Endothelial cell of umbilical vein (primary cell): ENCODE measurements around the gene RNF217. TPM values are rescaled to one million over a fixed set of nuclear protein-coding genes. Genes with fewer than 3 reads are reported as not detected.

Experiments used
- BruUV-seq: library from RNA; stranded (reverse); fragments of 400-500 nt; replicated peaks from 2 replicates; lab custom pipeline; 2021; lab: Mats Ljungman, UMichigan
- CTCF ChIA-PET: fragments of 300-600, 350-600 bp; sonication (Branson Sonifier 250); formaldehyde crosslinking; loops from one replicate; lab custom pipeline; 2021; ENCODE audit warnings: antibody characterized with exemption, inconsistent platforms; lab: Charles Lee
- POLR2A ChIA-PET: fragments of 300-600, 350-600 bp; sonication (Branson Sonifier 250); formaldehyde crosslinking; loops from one replicate; lab custom pipeline; 2021; ENCODE audit warnings: antibody characterized with exemption, inconsistent platforms; lab: Charles Lee
- DNase-seq: peaks from one replicate; pipeline ENCODE4 v3.0.0-alpha.2; 2011; ENCODE audit warnings: low read depth, low spot score
- FAIRE-seq: peaks from 2 replicates; lab custom pipeline; 2011; peaks lifted over from hg19 to GRCh38; lab: Jason Lieb, UNC
- H2AFZ ChIP-seq: 2 replicates; pipeline ENCODE4 v1.6.0; 2012; ENCODE audit warnings: low read depth, low read length, control low read depth, inconsistent platforms
- H3K27ac ChIP-seq: 2 replicates; pipeline ENCODE4 v1.5.1; 2011; ENCODE audit warnings: low read depth, mild to moderate bottlenecking, control low read depth, low read length, moderate library complexity; ENCODE audit not compliant: insufficient read depth
- H3K27me3 ChIP-seq, 2 experiments: 2 replicates each; pipeline versions ENCODE4 v1.6.0 to v1.6.1; 2011; ENCODE audit warnings: low read length in 2 of 2, mixed read lengths in 1 of 2; ENCODE audit not compliant: control insufficient read depth in 2 of 2, insufficient read depth in 2 of 2
- H3K36me3 ChIP-seq, 2 experiments: 2 replicates in 1 of 2; 3 replicates in 1 of 2; pipeline ENCODE4 v1.5.1; 2011; ENCODE audit warnings: low read length in 2 of 2, mild to moderate bottlenecking in 1 of 2, moderate library complexity in 1 of 2; ENCODE audit not compliant: control insufficient read depth in 2 of 2, insufficient read depth in 2 of 2; ENCODE audit errors: extremely low read depth in 1 of 2
- H3K4me1 ChIP-seq: 3 replicates; pipeline ENCODE4 v1.5.1; 2011; ENCODE audit warnings: mild to moderate bottlenecking, low read length; ENCODE audit not compliant: control insufficient read depth, insufficient read depth; ENCODE audit errors: extremely low read depth
- H3K4me2 ChIP-seq: 2 replicates; pipeline ENCODE4 v1.6.1; 2011; ENCODE audit warnings: low read length, control low read depth, mixed read lengths; ENCODE audit not compliant: insufficient read depth
- H3K4me3 ChIP-seq, 3 experiments: fragments of 200-600 bp in 1 of 3; sonication (generic), shearing (Covaris generic) in 1 of 3; replicated peaks in 1 of 3; 2 replicates each; pipeline ENCODE4 v1.5.1; 2011 to 2016; ENCODE audit warnings: control low read depth in 3 of 3, low read length in 3 of 3, mild to moderate bottlenecking in 2 of 3, inconsistent platforms in 1 of 3, low read depth in 1 of 3, moderate library complexity in 1 of 3; ENCODE audit not compliant: insufficient read depth in 1 of 3
- H3K79me2 ChIP-seq: 2 replicates; pipeline ENCODE4 v1.6.0; 2012; ENCODE audit warnings: low read length, inconsistent platforms; ENCODE audit not compliant: control insufficient read depth, insufficient read depth
- H3K9ac ChIP-seq: replicated peaks from 2 replicates; pipeline ENCODE3; 2011; ENCODE audit warnings: low read length, control low read depth; ENCODE audit not compliant: insufficient read depth; ENCODE audit errors: extremely low read depth
- H3K9me1 ChIP-seq: replicated peaks from 3 replicates; pipeline ENCODE4 v1.6.0; 2011; ENCODE audit warnings: mild to moderate bottlenecking, low read length; ENCODE audit not compliant: control insufficient read depth, insufficient read depth; ENCODE audit errors: extremely low read depth
- H3K9me3 ChIP-seq: replicated peaks from 2 replicates; pipeline ENCODE4 v1.5.1; 2012; ENCODE audit warnings: low read length, inconsistent platforms; ENCODE audit not compliant: control insufficient read depth, insufficient read depth
- H4K20me1 ChIP-seq: replicated peaks from 2 replicates; pipeline ENCODE3; 2011; ENCODE audit warnings: mild to moderate bottlenecking, low read length; ENCODE audit not compliant: control insufficient read depth, insufficient read depth; ENCODE audit errors: extremely low read depth
- EZH2 ChIP-seq: IDR thresholded peaks from 2 replicates; pipeline ENCODE4 v1.6.1; 2012; ENCODE audit warnings: borderline replicate concordance, low read depth, mild to moderate bottlenecking, moderate library complexity, low read length, inconsistent platforms; ENCODE audit not compliant: severe bottlenecking
- FOS ChIP-seq: IDR thresholded peaks from 2 replicates; pipeline ENCODE4 v1.6.1; 2011; ENCODE audit warnings: mild to moderate bottlenecking, low read length, moderate library complexity, borderline replicate concordance; ENCODE audit not compliant: insufficient read depth
- GATA2 ChIP-seq: IDR thresholded peaks from 2 replicates; pipeline ENCODE4 v1.7.0; 2011; ENCODE audit warnings: low read depth, mild to moderate bottlenecking, moderate library complexity, mixed read lengths, low read length; ENCODE audit not compliant: insufficient read length, insufficient read depth
- JUN ChIP-seq: IDR thresholded peaks from 2 replicates; pipeline ENCODE4 v1.6.1; 2011; ENCODE audit warnings: borderline replicate concordance, low read depth; ENCODE audit not compliant: insufficient read length, insufficient read depth
- MYC ChIP-seq: IDR thresholded peaks from one replicate; pipeline ENCODE4 v1.6.1; 2011; ENCODE audit warnings: mild to moderate bottlenecking, low read depth, low read length
- POLR2A ChIP-seq: IDR thresholded peaks from 2 replicates; pipeline ENCODE4 v1.6.1; 2012; ENCODE audit warnings: low read depth, mild to moderate bottlenecking, control low read depth, low read length
- POLR2AphosphoS5 ChIP-seq: IDR thresholded peaks from 2 replicates; pipeline ENCODE4 v1.6.1; 2012; ENCODE audit warnings: low read depth, mild to moderate bottlenecking, control low read depth, low read length, moderate library complexity; ENCODE audit not compliant: insufficient read depth
- dilution Hi-C: fragments of 300-500 bp; cut with MboI; formaldehyde crosslinking; loops from one replicate; pipeline ENCODE4 v1.15.0; 2019; ENCODE audit warnings: low sequenced_read_pairs; ENCODE audit not compliant: extremely low pct_ligation_motif_present
- intact Hi-C: fragments of 100-400 bp; cut with micrococcal nuclease; formaldehyde crosslinking; loops from one replicate; pipeline ENCODE4 v1.10.0; 2022
- polyA plus RNA-seq, 4 experiments: library from polyadenylated mRNA; depleted of rRNA in 3 of 4; stranded (reverse) in 3 of 4; unstranded in 1 of 4; fragments of >200 nt; gene quantifications; 2 replicates each; pipeline versions ENCODE4 v1.2.1 to v1.2.3, GENCODE V29; 2011 to 2012; ENCODE audit warnings: missing spikeins in 1 of 4
- total RNA-seq: library from RNA; stranded (reverse); gene quantifications from 2 replicates; pipeline ENCODE4 v1.2.3, GENCODE V29; 2021
- TF ChIP-seq, protein P1 (sequence below), 2 donors: IDR thresholded peaks; 1 replicate in 1 of 2; 2 replicates in 1 of 2; pipeline ENCODE4 v1.5.1; 2011; ENCODE audit warnings: low read length in 2 of 2, mild to moderate bottlenecking in 2 of 2, moderate library complexity in 2 of 2, control low read depth in 1 of 2, inconsistent platforms in 1 of 2, low read depth in 1 of 2; ENCODE audit not compliant: insufficient read depth in 1 of 2; ENCODE audit errors: extremely low read depth in 1 of 2
- TF ChIP-seq, protein P2 (sequence below): IDR thresholded peaks from 2 replicates; pipeline ENCODE4 v1.6.1; 2011; ENCODE audit not compliant: insufficient read depth, insufficient read length

Gene RNF217
- total and polyA plus RNA-seq, 2 donors (not counting 3 experiments of a cell fraction or from before 2014, with no cell fraction given): 8.8 to 32.5 TPM

DNA sequence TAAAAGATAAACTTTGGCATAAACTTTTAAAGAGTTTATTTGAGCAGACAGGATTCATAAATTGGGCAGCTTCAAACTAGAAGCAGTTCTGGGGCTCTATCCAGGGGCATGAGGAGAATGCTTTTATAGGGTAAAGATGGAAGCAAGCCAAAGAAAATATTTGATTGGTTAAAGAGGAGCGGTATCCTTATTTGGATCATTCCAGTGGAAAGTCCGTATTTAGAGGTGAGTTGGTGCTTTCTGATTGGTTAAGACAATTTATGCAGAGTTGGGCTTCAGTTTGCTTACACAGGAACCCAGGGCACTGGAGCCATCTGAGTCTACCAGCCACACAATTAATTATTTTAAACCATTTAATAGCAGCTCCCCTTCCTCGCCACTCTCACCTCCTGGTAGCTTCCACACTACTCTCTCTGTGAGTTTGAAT lies 37.9 kb upstream of the RNF217 start:
- CTCF ChIA-PET: interaction anchor here (0.8 to 1.8 kb wide), 2 partner anchors 22 to 58 kb away, joined by 3 to 4 read pairs; no protein-coding TSS in a partner anchor
- intact Hi-C loops (no loop called here), dilution Hi-C loops (no loop called here)
- POLR2A ChIA-PET: no interaction called here
- no peak overlapping the region for H3K9ac ChIP-seq
- H3K9me1 ChIP-seq: no peaks in the 10 kb centered on the region
- H3K36me3 ChIP-seq: no peaks in the 10 kb centered on the region
- BruUV-seq: no TSS peak
- TF ChIP-seq, protein P1, sequence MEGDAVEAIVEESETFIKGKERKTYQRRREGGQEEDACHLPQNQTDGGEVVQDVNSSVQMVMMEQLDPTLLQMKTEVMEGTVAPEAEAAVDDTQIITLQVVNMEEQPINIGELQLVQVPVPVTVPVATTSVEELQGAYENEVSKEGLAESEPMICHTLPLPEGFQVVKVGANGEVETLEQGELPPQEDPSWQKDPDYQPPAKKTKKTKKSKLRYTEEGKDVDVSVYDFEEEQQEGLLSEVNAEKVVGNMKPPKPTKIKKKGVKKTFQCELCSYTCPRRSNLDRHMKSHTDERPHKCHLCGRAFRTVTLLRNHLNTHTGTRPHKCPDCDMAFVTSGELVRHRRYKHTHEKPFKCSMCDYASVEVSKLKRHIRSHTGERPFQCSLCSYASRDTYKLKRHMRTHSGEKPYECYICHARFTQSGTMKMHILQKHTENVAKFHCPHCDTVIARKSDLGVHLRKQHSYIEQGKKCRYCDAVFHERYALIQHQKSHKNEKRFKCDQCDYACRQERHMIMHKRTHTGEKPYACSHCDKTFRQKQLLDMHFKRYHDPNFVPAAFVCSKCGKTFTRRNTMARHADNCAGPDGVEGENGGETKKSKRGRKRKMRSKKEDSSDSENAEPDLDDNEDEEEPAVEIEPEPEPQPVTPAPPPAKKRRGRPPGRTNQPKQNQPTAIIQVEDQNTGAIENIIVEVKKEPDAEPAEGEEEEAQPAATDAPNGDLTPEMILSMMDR (IDR thresholded peaks at IDR 0.05; ENCODE audit: extremely low read depth in 1 of 2, insufficient read depth in 1 of 2, low read depth in 1 of 2, low read length in 2 of 2): no peak
- TF ChIP-seq GATA2 (no peak), FOS (no peak), MYC (no peak), EZH2 (no peak), POLR2AphosphoS5 (no peak), POLR2A (no peak), JUN (no peak)
- TF ChIP-seq, protein P2, sequence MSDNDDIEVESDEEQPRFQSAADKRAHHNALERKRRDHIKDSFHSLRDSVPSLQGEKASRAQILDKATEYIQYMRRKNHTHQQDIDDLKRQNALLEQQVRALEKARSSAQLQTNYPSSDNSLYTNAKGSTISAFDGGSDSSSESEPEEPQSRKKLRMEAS: no peak
- H4K20me1 ChIP-seq: no peaks in the 10 kb centered on the region
- no peaks in the 10 kb centered on the region for H3K27me3 ChIP-seq
- FAIRE-seq (no peak), DNase-seq (no peak)
- H3K79me2 ChIP-seq: no peaks in the 10 kb centered on the region
- no peaks in the 10 kb centered on the region for H3K9me3 ChIP-seq
- H3K27ac ChIP-seq: no peak overlapping the region
- H3K4me2 ChIP-seq: no peak overlapping the region
- no peak overlapping the region for H3K4me3 ChIP-seq
- no peak overlapping the region for H2AFZ ChIP-seq
- no peaks in the 10 kb centered on the region for H3K4me1 ChIP-seq
